ENCODE measurements around the gene PDE5A. TPM values are rescaled to one million over a fixed set of nuclear protein-coding genes. Genes with fewer than 3 reads are reported as not detected.

The PDE5A gene
- total and polyA plus RNA-seq, 2 donors (not counting 1 experiment from before 2014, with no cell fraction given) = 0.49 to 1.4 TPM

- no peak overlapping the region for H3K4me2 ChIP-seq (replicated peaks; ENCODE audit: low read depth, low read length, poor library complexity, severe bottlenecking)
- Mint-ChIP-seq H3K27me3 (no peaks in the 10 kb centered on the region), H3K27ac (no peak overlapping the region), H3K9me3 (ENCODE audit: insufficient read depth) (no peaks in the 10 kb centered on the region), H3K4me1 (peaks cover 2% of the 10 kb centered on the region), H3K4me3 (no peak overlapping the region)
- WGBS (ENCODE audit: insufficient coverage) = no CpG with 5 or more reads among the region's 1 CpG
- no peaks in the 10 kb centered on the region for H3K36me3 ChIP-seq (replicated peaks in 1 of 2; ENCODE audit: control extremely low read depth in 1 of 2, control insufficient read depth in 1 of 2, extremely low read depth in 1 of 2, insufficient read depth in 2 of 2, low read length in 1 of 2)
- no peaks in the 10 kb centered on the region for H3K4me1 ChIP-seq (ENCODE audit: control insufficient read depth in 2 of 2, insufficient read depth in 2 of 2, low read length in 2 of 2)
- H3K27ac ChIP-seq (ENCODE audit: low read length in 2 of 2) = no peak overlapping the region
- H3K27me3 ChIP-seq (replicated peaks in 1 of 4; ENCODE audit: control extremely low read depth in 1 of 4, control insufficient read depth in 3 of 4, insufficient read depth in 4 of 4, low read length in 3 of 4) = no peaks in the 10 kb centered on the region
- H2AFZ ChIP-seq (ENCODE audit: insufficient read depth, low read depth, low read length, poor library complexity, severe bottlenecking) = no peak overlapping the region
- intact Hi-C loops (cut with micrococcal nuclease) = no loop called here
- no peak overlapping the region for H3K4me3 ChIP-seq (ENCODE audit: control extremely low read depth in 1 of 5, extremely low read depth in 1 of 5, insufficient read depth in 1 of 5, low read depth in 2 of 5, low read length in 4 of 5)
- no peak overlapping the region for H3K9ac ChIP-seq (ENCODE audit: low read length)
- H3K79me2 ChIP-seq (ENCODE audit: control insufficient read depth, insufficient read depth, low read length) = no peaks in the 10 kb centered on the region
- no peak for DNase-seq
- no peak for ATAC-seq (ENCODE audit: low read depth)
- no peaks in the 10 kb centered on the region for H3K9me3 ChIP-seq (ENCODE audit: control extremely low read depth in 1 of 3, control insufficient read depth in 2 of 3, insufficient read depth in 1 of 3, low read length in 2 of 3)
- TF ChIP-seq CTCF (IDR thresholded peaks at IDR 0.05) (no peak), EZH2 (IDR thresholded peaks at IDR 0.05; ENCODE audit: borderline replicate concordance, insufficient read depth, low read depth, low read length, poor library complexity, severe bottlenecking) (no peak)
- CTCF ChIA-PET = interaction anchor here (1.1 kb wide), 1 partner anchor 84 kb away, joined by 3 read pairs; no protein-coding TSS in a partner anchor
- no peaks in the 10 kb centered on the region for H4K20me1 ChIP-seq (ENCODE audit: control insufficient read depth, insufficient read depth, low read length, poor library complexity, severe bottlenecking)
- POLR2A ChIA-PET = no interaction called here
Observed at GRCh38 chr4:119543187-119543586, 85.4 kb downstream of the PDE5A start.

DNA sequence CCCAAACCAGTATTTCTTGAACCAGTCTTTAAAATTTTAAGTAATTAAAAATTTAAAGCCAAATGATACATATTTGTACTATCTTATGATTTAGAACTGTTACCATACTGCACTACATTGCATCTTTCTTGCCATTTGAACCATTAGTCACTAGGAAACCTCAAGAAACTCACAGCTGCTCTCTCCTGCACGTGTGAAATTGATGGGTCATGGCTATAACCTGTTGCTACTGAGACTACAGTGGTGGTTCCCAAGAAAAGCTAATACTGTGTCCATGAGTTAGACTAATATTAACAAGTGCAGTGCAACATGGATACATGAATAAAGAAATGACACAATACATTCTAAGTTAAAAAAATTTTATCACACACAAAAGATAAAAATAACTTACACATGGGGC lies 88.4 kb downstream of the PDE5A start:
- H4K20me1 ChIP-seq (ENCODE audit: control insufficient read depth, insufficient read depth, low read length, poor library complexity, severe bottlenecking) = no peaks in the 10 kb centered on the region
- WGBS (ENCODE audit: insufficient coverage) = no CpG with 5 or more reads among the region's 1 CpG
- DNase-seq (no peak), ATAC-seq (ENCODE audit: low read depth) (no peak)
- H3K4me1 Mint-ChIP-seq = peaks cover 16% of the 10 kb centered on the region
- H3K27ac ChIP-seq (ENCODE audit: low read length in 2 of 2) = no peak overlapping the region
- H3K36me3 ChIP-seq (replicated peaks in 1 of 2; ENCODE audit: control extremely low read depth in 1 of 2, control insufficient read depth in 1 of 2, extremely low read depth in 1 of 2, insufficient read depth in 2 of 2, low read length in 1 of 2) = no peaks in the 10 kb centered on the region
- H3K4me3 ChIP-seq (ENCODE audit: control extremely low read depth in 1 of 5, extremely low read depth in 1 of 5, insufficient read depth in 1 of 5, low read depth in 2 of 5, low read length in 4 of 5) = no peak overlapping the region
- no peak overlapping the region for H3K9ac ChIP-seq (ENCODE audit: low read length)
- ChIA-PET POLR2A (no interaction called here), CTCF (interaction anchor here (1.3 kb wide), 1 partner anchor 89 kb away, joined by 4 read pairs; the partner anchor contains the start of gene PDE5A)
- TF ChIP-seq EZH2 (IDR thresholded peaks at IDR 0.05; ENCODE audit: borderline replicate concordance, insufficient read depth, low read depth, low read length, poor library complexity, severe bottlenecking) = no peak
- no peak for TF ChIP-seq CTCF (IDR thresholded peaks at IDR 0.05)
- intact Hi-C loops (cut with micrococcal nuclease) = no loop called here
- H3K9me3 Mint-ChIP-seq (ENCODE audit: insufficient read depth) = no peaks in the 10 kb centered on the region
- no peaks in the 10 kb centered on the region for H3K27me3 Mint-ChIP-seq
- no peaks in the 10 kb centered on the region for H3K79me2 ChIP-seq (ENCODE audit: control insufficient read depth, insufficient read depth, low read length)
- peaks cover 13 to 15% of the 10 kb centered on the region in 2 donors for H3K4me1 ChIP-seq (ENCODE audit: control insufficient read depth in 2 of 2, insufficient read depth in 2 of 2, low read length in 2 of 2)
- no peak overlapping the region for H3K27ac Mint-ChIP-seq
- H2AFZ ChIP-seq (ENCODE audit: insufficient read depth, low read depth, low read length, poor library complexity, severe bottlenecking) = no peak overlapping the region
- peaks cover 0 to under 1% (median 0%) of the 10 kb centered on the region in 3 donors for H3K9me3 ChIP-seq (ENCODE audit: control extremely low read depth in 1 of 3, control insufficient read depth in 2 of 3, insufficient read depth in 1 of 3, low read length in 2 of 3)
- no peak overlapping the region for H3K4me2 ChIP-seq (replicated peaks; ENCODE audit: low read depth, low read length, poor library complexity, severe bottlenecking)
- H3K27me3 ChIP-seq (replicated peaks in 1 of 4; ENCODE audit: control extremely low read depth in 1 of 4, control insufficient read depth in 3 of 4, insufficient read depth in 4 of 4, low read length in 3 of 4) = no peaks in the 10 kb centered on the region
- no peak overlapping the region for H3K4me3 Mint-ChIP-seq
